ENCODE data around the gene NTSR2. TPM values are rescaled to one million over a fixed set of nuclear protein-coding genes. Genes with fewer than 3 reads are reported as not detected.

The NTSR2 gene
- total RNA-seq, 1 experiment from 2014 or later = not detected

DNA sequence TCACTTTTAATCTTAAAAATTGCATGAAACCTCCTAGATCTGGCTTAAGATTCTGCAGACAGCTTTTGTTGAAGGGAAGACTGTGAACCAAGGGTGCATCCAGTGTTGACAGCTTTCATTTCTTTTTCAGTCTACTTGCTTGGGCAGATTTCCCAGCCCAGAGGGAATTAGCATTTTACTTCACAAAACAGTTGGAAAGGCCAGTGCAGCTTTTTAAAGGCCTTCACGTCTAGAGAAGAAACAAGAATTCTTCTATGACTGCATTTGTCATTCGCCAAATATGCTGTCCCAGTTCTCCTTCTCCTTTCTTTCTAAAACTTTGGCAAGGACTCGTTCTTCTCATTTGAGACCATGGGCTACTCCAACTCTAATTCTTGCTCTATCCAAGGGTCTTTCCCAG is 17.4 kb downstream of the NTSR2 start:
- no peak for ATAC-seq
- DNase-seq (ENCODE audit: low spot score) = no peak
- Mint-ChIP-seq H3K36me3 (no peaks in the 10 kb centered on the region), H3K9me3 (no peaks in the 10 kb centered on the region), H3K27me3 (ENCODE audit: low read depth) (no peaks in the 10 kb centered on the region; the same call in 1 of the 2 replicates), H3K27ac (no peak overlapping the region), H3K4me1 (no peaks in the 10 kb centered on the region), H3K4me3 (no peak overlapping the region)
- TF ChIP-seq OVOL2 (CRISPR knock-in tag; IDR thresholded peaks at IDR 0.05; ENCODE audit: borderline replicate concordance) = no peak
- TF ChIP-seq, protein P1, sequence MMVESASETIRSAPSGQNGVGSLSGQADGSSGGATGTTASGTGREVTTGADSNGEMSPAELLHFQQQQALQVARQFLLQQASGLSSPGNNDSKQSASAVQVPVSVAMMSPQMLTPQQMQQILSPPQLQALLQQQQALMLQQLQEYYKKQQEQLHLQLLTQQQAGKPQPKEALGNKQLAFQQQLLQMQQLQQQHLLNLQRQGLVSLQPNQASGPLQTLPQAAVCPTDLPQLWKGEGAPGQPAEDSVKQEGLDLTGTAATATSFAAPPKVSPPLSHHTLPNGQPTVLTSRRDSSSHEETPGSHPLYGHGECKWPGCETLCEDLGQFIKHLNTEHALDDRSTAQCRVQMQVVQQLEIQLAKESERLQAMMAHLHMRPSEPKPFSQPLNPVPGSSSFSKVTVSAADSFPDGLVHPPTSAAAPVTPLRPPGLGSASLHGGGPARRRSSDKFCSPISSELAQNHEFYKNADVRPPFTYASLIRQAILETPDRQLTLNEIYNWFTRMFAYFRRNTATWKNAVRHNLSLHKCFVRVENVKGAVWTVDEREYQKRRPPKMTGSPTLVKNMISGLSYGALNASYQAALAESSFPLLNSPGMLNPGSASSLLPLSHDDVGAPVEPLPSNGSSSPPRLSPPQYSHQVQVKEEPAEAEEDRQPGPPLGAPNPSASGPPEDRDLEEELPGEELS (CRISPR knock-in tag; IDR thresholded peaks at IDR 0.05) = no peak
- TF ChIP-seq, protein P2, sequence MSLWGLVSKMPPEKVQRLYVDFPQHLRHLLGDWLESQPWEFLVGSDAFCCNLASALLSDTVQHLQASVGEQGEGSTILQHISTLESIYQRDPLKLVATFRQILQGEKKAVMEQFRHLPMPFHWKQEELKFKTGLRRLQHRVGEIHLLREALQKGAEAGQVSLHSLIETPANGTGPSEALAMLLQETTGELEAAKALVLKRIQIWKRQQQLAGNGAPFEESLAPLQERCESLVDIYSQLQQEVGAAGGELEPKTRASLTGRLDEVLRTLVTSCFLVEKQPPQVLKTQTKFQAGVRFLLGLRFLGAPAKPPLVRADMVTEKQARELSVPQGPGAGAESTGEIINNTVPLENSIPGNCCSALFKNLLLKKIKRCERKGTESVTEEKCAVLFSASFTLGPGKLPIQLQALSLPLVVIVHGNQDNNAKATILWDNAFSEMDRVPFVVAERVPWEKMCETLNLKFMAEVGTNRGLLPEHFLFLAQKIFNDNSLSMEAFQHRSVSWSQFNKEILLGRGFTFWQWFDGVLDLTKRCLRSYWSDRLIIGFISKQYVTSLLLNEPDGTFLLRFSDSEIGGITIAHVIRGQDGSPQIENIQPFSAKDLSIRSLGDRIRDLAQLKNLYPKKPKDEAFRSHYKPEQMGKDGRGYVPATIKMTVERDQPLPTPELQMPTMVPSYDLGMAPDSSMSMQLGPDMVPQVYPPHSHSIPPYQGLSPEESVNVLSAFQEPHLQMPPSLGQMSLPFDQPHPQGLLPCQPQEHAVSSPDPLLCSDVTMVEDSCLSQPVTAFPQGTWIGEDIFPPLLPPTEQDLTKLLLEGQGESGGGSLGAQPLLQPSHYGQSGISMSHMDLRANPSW (CRISPR knock-in tag; conservative IDR thresholded peaks at IDR 0.05; ENCODE audit: low read depth) = no peak
- TF ChIP-seq, protein P3, sequence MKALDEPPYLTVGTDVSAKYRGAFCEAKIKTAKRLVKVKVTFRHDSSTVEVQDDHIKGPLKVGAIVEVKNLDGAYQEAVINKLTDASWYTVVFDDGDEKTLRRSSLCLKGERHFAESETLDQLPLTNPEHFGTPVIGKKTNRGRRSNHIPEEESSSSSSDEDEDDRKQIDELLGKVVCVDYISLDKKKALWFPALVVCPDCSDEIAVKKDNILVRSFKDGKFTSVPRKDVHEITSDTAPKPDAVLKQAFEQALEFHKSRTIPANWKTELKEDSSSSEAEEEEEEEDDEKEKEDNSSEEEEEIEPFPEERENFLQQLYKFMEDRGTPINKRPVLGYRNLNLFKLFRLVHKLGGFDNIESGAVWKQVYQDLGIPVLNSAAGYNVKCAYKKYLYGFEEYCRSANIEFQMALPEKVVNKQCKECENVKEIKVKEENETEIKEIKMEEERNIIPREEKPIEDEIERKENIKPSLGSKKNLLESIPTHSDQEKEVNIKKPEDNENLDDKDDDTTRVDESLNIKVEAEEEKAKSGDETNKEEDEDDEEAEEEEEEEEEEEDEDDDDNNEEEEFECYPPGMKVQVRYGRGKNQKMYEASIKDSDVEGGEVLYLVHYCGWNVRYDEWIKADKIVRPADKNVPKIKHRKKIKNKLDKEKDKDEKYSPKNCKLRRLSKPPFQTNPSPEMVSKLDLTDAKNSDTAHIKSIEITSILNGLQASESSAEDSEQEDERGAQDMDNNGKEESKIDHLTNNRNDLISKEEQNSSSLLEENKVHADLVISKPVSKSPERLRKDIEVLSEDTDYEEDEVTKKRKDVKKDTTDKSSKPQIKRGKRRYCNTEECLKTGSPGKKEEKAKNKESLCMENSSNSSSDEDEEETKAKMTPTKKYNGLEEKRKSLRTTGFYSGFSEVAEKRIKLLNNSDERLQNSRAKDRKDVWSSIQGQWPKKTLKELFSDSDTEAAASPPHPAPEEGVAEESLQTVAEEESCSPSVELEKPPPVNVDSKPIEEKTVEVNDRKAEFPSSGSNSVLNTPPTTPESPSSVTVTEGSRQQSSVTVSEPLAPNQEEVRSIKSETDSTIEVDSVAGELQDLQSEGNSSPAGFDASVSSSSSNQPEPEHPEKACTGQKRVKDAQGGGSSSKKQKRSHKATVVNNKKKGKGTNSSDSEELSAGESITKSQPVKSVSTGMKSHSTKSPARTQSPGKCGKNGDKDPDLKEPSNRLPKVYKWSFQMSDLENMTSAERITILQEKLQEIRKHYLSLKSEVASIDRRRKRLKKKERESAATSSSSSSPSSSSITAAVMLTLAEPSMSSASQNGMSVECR (CRISPR knock-in tag; IDR thresholded peaks at IDR 0.05; ENCODE audit: borderline replicate concordance) = no peak
- TF ChIP-seq FOXP1 (CRISPR knock-in tag; IDR thresholded peaks at IDR 0.05; ENCODE audit: borderline replicate concordance) = no peak
- no peak for TF ChIP-seq ZNF121 (CRISPR knock-in tag; IDR thresholded peaks at IDR 0.05)
- TF ChIP-seq JAZF1 (CRISPR knock-in tag; IDR thresholded peaks at IDR 0.05) = no peak
- TF ChIP-seq, protein P4, sequence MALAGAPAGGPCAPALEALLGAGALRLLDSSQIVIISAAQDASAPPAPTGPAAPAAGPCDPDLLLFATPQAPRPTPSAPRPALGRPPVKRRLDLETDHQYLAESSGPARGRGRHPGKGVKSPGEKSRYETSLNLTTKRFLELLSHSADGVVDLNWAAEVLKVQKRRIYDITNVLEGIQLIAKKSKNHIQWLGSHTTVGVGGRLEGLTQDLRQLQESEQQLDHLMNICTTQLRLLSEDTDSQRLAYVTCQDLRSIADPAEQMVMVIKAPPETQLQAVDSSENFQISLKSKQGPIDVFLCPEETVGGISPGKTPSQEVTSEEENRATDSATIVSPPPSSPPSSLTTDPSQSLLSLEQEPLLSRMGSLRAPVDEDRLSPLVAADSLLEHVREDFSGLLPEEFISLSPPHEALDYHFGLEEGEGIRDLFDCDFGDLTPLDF (CRISPR knock-in tag; IDR thresholded peaks at IDR 0.05) = no peak
- ChIA-PET CTCF (no interaction called here), POLR2A (no interaction called here)

DNA sequence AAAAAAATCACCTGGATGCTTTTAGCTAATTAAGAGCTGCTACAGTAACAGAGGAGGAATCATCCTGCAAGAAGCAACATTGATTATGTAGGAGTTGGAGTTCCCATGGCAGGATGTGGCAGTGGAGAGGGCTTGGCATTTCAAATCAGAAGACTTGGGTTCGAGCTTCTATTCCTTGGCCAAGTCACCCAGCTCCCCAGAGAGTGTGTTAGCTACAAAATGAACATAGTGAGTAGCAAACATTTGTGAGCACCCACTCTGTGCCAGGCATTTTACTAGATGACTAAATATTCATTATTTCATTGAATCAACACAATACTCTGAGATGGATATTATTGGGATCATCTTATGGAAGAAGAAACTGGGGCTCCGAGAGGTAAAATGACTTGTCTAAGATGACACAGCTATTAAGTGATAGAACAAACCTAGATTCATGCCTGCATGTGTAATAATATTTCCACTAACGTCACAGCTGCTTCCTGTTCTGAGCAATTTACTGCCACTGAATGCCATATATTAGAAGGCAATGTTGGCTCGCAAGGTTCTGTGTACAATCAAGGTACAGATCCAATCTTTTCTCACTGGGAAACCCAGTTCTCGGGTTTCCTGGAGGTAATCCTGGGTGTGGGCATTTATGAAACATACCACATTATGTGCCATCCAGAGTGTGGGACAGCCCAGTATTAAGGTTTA is 18.0 kb downstream of the NTSR2 start:
- H3K9me3 Mint-ChIP-seq = no peaks in the 10 kb centered on the region
- DNase-seq (ENCODE audit: low spot score) = no peak
- no peaks in the 10 kb centered on the region for H3K36me3 Mint-ChIP-seq
- POLR2A ChIA-PET = no interaction called here
- no peaks in the 10 kb centered on the region; the same call in 1 of the 2 replicates for H3K27me3 Mint-ChIP-seq (ENCODE audit: low read depth)
- no peak overlapping the region for H3K27ac Mint-ChIP-seq
- ATAC-seq = no peak
- CTCF ChIA-PET = interaction anchor here (1.6 kb wide), 1 partner anchor 9 kb away, joined by 4 read pairs; no protein-coding TSS in a partner anchor
- no peak overlapping the region for H3K4me3 Mint-ChIP-seq
- H3K4me1 Mint-ChIP-seq = no peaks in the 10 kb centered on the region
- TF ChIP-seq NR3C1 (CRISPR knock-in tag; conservative IDR thresholded peaks at IDR 0.05; ENCODE audit: low read depth) (no peak), ZNF396 (CRISPR knock-in tag; IDR thresholded peaks at IDR 0.05; ENCODE audit: borderline replicate concordance) (no peak), GRHL2 (CRISPR knock-in tag; IDR thresholded peaks at IDR 0.05; ENCODE audit: insufficient replicate concordance, severe bottlenecking) (no peak), ZNF671 (CRISPR knock-in tag; IDR thresholded peaks at IDR 0.05) (no peak), CREB1 (CRISPR knock-in tag; IDR thresholded peaks at IDR 0.05) (no peak)
- TF ChIP-seq, protein P2 (CRISPR knock-in tag; conservative IDR thresholded peaks at IDR 0.05; ENCODE audit: low read depth) = no peak
- TF ChIP-seq, protein P5, sequence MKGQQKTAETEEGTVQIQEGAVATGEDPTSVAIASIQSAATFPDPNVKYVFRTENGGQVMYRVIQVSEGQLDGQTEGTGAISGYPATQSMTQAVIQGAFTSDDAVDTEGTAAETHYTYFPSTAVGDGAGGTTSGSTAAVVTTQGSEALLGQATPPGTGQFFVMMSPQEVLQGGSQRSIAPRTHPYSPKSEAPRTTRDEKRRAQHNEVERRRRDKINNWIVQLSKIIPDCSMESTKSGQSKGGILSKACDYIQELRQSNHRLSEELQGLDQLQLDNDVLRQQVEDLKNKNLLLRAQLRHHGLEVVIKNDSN (CRISPR knock-in tag; IDR thresholded peaks at IDR 0.05) = no peak
- TF ChIP-seq, protein P6, sequence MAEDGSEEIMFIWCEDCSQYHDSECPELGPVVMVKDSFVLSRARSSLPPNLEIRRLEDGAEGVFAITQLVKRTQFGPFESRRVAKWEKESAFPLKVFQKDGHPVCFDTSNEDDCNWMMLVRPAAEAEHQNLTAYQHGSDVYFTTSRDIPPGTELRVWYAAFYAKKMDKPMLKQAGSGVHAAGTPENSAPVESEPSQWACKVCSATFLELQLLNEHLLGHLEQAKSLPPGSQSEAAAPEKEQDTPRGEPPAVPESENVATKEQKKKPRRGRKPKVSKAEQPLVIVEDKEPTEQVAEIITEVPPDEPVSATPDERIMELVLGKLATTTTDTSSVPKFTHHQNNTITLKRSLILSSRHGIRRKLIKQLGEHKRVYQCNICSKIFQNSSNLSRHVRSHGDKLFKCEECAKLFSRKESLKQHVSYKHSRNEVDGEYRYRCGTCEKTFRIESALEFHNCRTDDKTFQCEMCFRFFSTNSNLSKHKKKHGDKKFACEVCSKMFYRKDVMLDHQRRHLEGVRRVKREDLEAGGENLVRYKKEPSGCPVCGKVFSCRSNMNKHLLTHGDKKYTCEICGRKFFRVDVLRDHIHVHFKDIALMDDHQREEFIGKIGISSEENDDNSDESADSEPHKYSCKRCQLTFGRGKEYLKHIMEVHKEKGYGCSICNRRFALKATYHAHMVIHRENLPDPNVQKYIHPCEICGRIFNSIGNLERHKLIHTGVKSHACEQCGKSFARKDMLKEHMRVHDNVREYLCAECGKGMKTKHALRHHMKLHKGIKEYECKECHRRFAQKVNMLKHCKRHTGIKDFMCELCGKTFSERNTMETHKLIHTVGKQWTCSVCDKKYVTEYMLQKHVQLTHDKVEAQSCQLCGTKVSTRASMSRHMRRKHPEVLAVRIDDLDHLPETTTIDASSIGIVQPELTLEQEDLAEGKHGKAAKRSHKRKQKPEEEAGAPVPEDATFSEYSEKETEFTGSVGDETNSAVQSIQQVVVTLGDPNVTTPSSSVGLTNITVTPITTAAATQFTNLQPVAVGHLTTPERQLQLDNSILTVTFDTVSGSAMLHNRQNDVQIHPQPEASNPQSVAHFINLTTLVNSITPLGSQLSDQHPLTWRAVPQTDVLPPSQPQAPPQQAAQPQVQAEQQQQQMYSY (CRISPR knock-in tag; IDR thresholded peaks at IDR 0.05) = no peak

Data from WTC11 (cell line).